Hepatocyte (in vitro differentiated cells): Measurements from ENCODE around the gene WDR70.

ENCODE experiments used
- EZH2 ChIP-seq: fragments of 200-600 bp; sonication (generic); IDR thresholded peaks from 2 replicates; pipeline ENCODE4 v1.6.1; 2016; ENCODE audit warnings: antibody characterized with exemption, mild to moderate bottlenecking, borderline replicate concordance
- TF ChIP-seq, protein P1 (sequence below): fragments of 200-600 bp; sonication (generic); IDR thresholded peaks from 2 replicates; pipeline ENCODE4 v1.5.1; 2016; ENCODE audit warnings: antibody characterized with exemption, mild to moderate bottlenecking; ENCODE audit not compliant: poor library complexity

DNA sequence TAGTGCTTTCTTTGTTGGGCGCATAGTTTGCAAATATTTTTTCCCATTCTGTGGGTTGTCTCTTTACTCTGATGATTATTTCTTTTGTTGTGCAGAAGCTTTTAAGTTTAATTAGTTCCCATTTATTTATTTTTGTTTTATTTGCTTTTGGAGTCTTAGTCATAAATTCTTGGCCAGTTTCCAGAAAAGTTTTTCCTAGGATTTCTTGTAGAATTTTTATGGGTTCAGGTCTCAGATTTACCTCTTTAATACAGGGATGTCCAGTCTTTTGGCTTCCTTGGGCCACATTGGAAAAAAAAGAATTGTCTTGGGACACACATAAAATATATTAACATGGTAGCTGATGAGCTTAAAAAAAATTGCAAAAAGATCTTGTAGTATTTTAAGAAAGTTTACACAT lies 122.0 kb downstream of the WDR70 start:
- TF ChIP-seq, protein P1, sequence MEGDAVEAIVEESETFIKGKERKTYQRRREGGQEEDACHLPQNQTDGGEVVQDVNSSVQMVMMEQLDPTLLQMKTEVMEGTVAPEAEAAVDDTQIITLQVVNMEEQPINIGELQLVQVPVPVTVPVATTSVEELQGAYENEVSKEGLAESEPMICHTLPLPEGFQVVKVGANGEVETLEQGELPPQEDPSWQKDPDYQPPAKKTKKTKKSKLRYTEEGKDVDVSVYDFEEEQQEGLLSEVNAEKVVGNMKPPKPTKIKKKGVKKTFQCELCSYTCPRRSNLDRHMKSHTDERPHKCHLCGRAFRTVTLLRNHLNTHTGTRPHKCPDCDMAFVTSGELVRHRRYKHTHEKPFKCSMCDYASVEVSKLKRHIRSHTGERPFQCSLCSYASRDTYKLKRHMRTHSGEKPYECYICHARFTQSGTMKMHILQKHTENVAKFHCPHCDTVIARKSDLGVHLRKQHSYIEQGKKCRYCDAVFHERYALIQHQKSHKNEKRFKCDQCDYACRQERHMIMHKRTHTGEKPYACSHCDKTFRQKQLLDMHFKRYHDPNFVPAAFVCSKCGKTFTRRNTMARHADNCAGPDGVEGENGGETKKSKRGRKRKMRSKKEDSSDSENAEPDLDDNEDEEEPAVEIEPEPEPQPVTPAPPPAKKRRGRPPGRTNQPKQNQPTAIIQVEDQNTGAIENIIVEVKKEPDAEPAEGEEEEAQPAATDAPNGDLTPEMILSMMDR, result no peak
- TF ChIP-seq EZH2, result no peak
